HEK293 (cell line): ENCODE measurements around the gene ADGRG7.
A peak's percentile ranks its signal among the peaks of the same experiment; 100 is the strongest.

Experiments
- CTCF ChIA-PET: fragments of 350-600 bp; formaldehyde crosslinking; extraction: SDS; loops from one replicate; lab custom pipeline; 2021; ENCODE audit warnings: antibody characterized with exemption; lab: Yijun Ruan, JAX
- POLR2A ChIA-PET: fragments of 300-600 bp; formaldehyde crosslinking; extraction: SDS; loops from one replicate; lab custom pipeline; 2020; ENCODE audit warnings: antibody characterized with exemption, inconsistent platforms; lab: Yijun Ruan, JAX
- H3K27ac ChIP-seq: fragments of 200-500 bp; sonication (Bioruptor generic); 2 replicates; pipeline ENCODE4 v1.5.1; 2014; ENCODE audit warnings: low read depth, low read length, control low read depth, inconsistent platforms; ENCODE audit errors: extremely low read depth
- H3K36me3 ChIP-seq, 2 experiments: fragments of 200-500 bp in 1 of 2; sonication (Bioruptor generic) in 1 of 2; 1 replicate in 1 of 2; 2 replicates in 1 of 2; pipeline ENCODE4 v1.5.1; 2014 to 2017; ENCODE audit warnings: inconsistent platforms in 2 of 2, low read length in 2 of 2; ENCODE audit not compliant: control insufficient read depth in 2 of 2, insufficient read depth in 1 of 2
- H3K4me1 ChIP-seq: fragments of 200-500 bp; sonication (Bioruptor generic); 2 replicates; pipeline ENCODE4 v1.5.1; 2014; ENCODE audit warnings: mild to moderate bottlenecking, low read length, inconsistent platforms; ENCODE audit not compliant: control insufficient read depth, insufficient read depth
- H3K4me3 ChIP-seq: 2 replicates; pipeline ENCODE4 v1.5.1; 2011; ENCODE audit warnings: low read depth, mild to moderate bottlenecking, control low read depth, low read length, moderate library complexity
- H3K9me3 ChIP-seq: fragments of 200-500 bp; sonication (Bioruptor generic); 2 replicates; pipeline ENCODE4 v1.5.1; 2014; ENCODE audit warnings: low read depth, low read length, inconsistent platforms; ENCODE audit not compliant: control insufficient read depth, insufficient read depth
- MEIS1 ChIP-seq: sonication (generic); formaldehyde crosslinking; IDR thresholded peaks from 2 replicates; pipeline ENCODE4 v1.8.1; 2022; ENCODE audit warnings: missing genetic modification reagents, mild to moderate bottlenecking, borderline replicate concordance
- PRDM10 ChIP-seq: fragments of 450-650 bp; formaldehyde crosslinking; IDR thresholded peaks from 2 replicates; pipeline ENCODE4 v1.5.1; 2016; ENCODE audit warnings: missing biosample characterization, missing genetic modification characterization
- PRDM2 ChIP-seq: fragments of 450-650 bp; formaldehyde crosslinking; IDR thresholded peaks from 2 replicates; pipeline ENCODE4 v1.5.1; 2016; ENCODE audit warnings: missing biosample characterization, missing genetic modification characterization, borderline replicate concordance
- ZNF169 ChIP-seq: fragments of 450-650 bp; formaldehyde crosslinking; IDR thresholded peaks from 2 replicates; pipeline ENCODE4 v1.5.1; 2016; ENCODE audit warnings: missing biosample characterization, missing genetic modification characterization
- ZNF18 ChIP-seq: fragments of 450-650 bp; formaldehyde crosslinking; IDR thresholded peaks from 2 replicates; pipeline ENCODE4 v1.5.1; 2016; ENCODE audit warnings: missing biosample characterization, missing genetic modification characterization
- ZNF184 ChIP-seq: fragments of 450-650 bp; IDR thresholded peaks from 2 replicates; pipeline ENCODE4 v1.5.1; 2018; ENCODE audit warnings: missing biosample characterization, mild to moderate bottlenecking, missing genetic modification characterization
- ZNF280D ChIP-seq: fragments of 450-650 bp; formaldehyde crosslinking; IDR thresholded peaks from 2 replicates; pipeline ENCODE4 v1.5.1; 2016; ENCODE audit warnings: missing biosample characterization, missing genetic modification characterization
- ZNF423 ChIP-seq: fragments of 450-650 bp; formaldehyde crosslinking; IDR thresholded peaks from 2 replicates; pipeline ENCODE4 v1.5.1; 2016; ENCODE audit warnings: missing biosample characterization, missing genetic modification characterization
- ZNF510 ChIP-seq: fragments of 450-650 bp; formaldehyde crosslinking; IDR thresholded peaks from 2 replicates; pipeline ENCODE4 v1.5.1; 2018; ENCODE audit warnings: mild to moderate bottlenecking, missing genetic modification characterization, missing biosample characterization; ENCODE audit not compliant: insufficient replicate concordance
- ZNF664 ChIP-seq: fragments of 450-650 bp; formaldehyde crosslinking; IDR thresholded peaks from 2 replicates; pipeline ENCODE4 v1.5.1; 2016; ENCODE audit warnings: missing biosample characterization, missing genetic modification characterization

The ADGRG7 gene

GRCh38 chr3:100725935-100726513, 116.6 kb downstream of the ADGRG7 start:
- TF ChIP-seq ZNF510 (tag by site-specific recombination) (no peak), ZNF169 (tag by site-specific recombination) (no peak), ZNF18 (no peak), ZNF280D (no peak), ZNF184 (tag by site-specific recombination) (no peak), ZNF423 (tag by site-specific recombination) (no peak), PRDM2 (no peak), MEIS1 (no peak), ZNF664 (tag by site-specific recombination) (peak; percentile 74; the same call in 1 of the 2 replicates), PRDM10 (0 out of 2 replicates have a peak, but pooled peaks have one; percentile 25)
- H3K27ac ChIP-seq = no peak overlapping the region
- H3K9me3 ChIP-seq = no peaks in the 10 kb centered on the region
- POLR2A ChIA-PET = interaction anchor here (2.9 kb wide), 1 partner anchor 17 kb away, joined by 9 read pairs; the partner anchor contains the start of gene TFG
- H3K36me3 ChIP-seq = peaks cover 22 to 81% of the 10 kb centered on the region in 2 experiments
- no peak overlapping the region for H3K4me3 ChIP-seq
- H3K4me1 ChIP-seq = no peaks in the 10 kb centered on the region
- CTCF ChIA-PET = interaction anchor here (0.5 to 1.4 kb wide), 3 partner anchors 10 to 894 kb away, joined by 3 to 4 read pairs (median 3); no protein-coding TSS in a partner anchor
